Common myeloid progenitor, CD34-positive (primary cell): ENCODE measurements around the gene ATOH1.

Experiments used
- CTCF ChIA-PET: fragments of 350-600 bp; sonication (Branson Sonifier 250); formaldehyde crosslinking; loops from one replicate; lab custom pipeline; 2021; ENCODE audit warnings: antibody characterized with exemption; lab: Charles Lee
- POLR2A ChIA-PET: fragments of 350-600 bp; sonication (Branson Sonifier 250); formaldehyde crosslinking; loops from one replicate; lab custom pipeline; 2021; ENCODE audit warnings: antibody characterized with exemption; lab: Charles Lee
- DNase-seq, 3 donors: peaks; one replicate each; pipeline versions ENCODE4 v3.0.0 to v3.0.0-alpha.2; 2013
- H3K27ac ChIP-seq, 2 experiments: 1 replicate in 1 of 2; 2 replicates in 1 of 2; pipeline ENCODE4 v1.7.0; 2013; ENCODE audit warnings: inconsistent platforms in 2 of 2, low read length in 2 of 2, mild to moderate bottlenecking in 2 of 2, low read depth in 1 of 2, moderate library complexity in 1 of 2; ENCODE audit not compliant: severe bottlenecking in 2 of 2, insufficient read depth in 1 of 2, poor library complexity in 1 of 2
- H3K27me3 ChIP-seq, 5 experiments: replicated peaks in 2 of 5; 1 replicate in 3 of 5; 2 replicates in 2 of 5; pipeline versions ENCODE4 v1.6.1 to v1.7.0; 2013; ENCODE audit warnings: low read length in 4 of 5, mild to moderate bottlenecking in 2 of 5, moderate library complexity in 2 of 5, inconsistent platforms in 1 of 5; ENCODE audit not compliant: insufficient read depth in 5 of 5, control insufficient read depth in 4 of 5
- H3K36me3 ChIP-seq, 4 experiments: 1 replicate in 2 of 4; 2 replicates in 2 of 4; pipeline versions ENCODE4 v1.6.1 to v1.7.0; 2013; ENCODE audit warnings: low read length in 3 of 4, control low read depth in 1 of 4, mild to moderate bottlenecking in 1 of 4; ENCODE audit not compliant: control insufficient read depth in 4 of 4, insufficient read depth in 4 of 4
- H3K4me1 ChIP-seq, 4 experiments: 1 replicate in 3 of 4; 2 replicates in 1 of 4; pipeline versions ENCODE4 v1.6.1 to v1.7.1; 2013; ENCODE audit warnings: low read length in 3 of 4, mild to moderate bottlenecking in 3 of 4, control low read depth in 1 of 4, inconsistent platforms in 1 of 4, moderate library complexity in 1 of 4; ENCODE audit not compliant: control insufficient read depth in 4 of 4, insufficient read depth in 4 of 4; ENCODE audit errors: control extremely low read depth in 1 of 4
- H3K4me3 ChIP-seq, 7 experiments: 1 replicate in 4 of 7; 2 replicates in 3 of 7; pipeline versions ENCODE4 v1.5.1 to v1.7.0; 2013; ENCODE audit warnings: mild to moderate bottlenecking in 7 of 7, low read length in 6 of 7, moderate library complexity in 6 of 7, inconsistent platforms in 2 of 7, low read depth in 2 of 7, control low read depth in 1 of 7; ENCODE audit not compliant: insufficient read depth in 4 of 7, control insufficient read depth in 1 of 7; ENCODE audit errors: extremely low read depth in 1 of 7
- H3K9me3 ChIP-seq, 5 experiments: 1 replicate in 4 of 5; 2 replicates in 1 of 5; pipeline versions ENCODE4 v1.6.1 to v1.7.1; 2013; ENCODE audit warnings: low read length in 4 of 5, mild to moderate bottlenecking in 2 of 5, inconsistent platforms in 1 of 5, low read depth in 1 of 5, moderate library complexity in 1 of 5; ENCODE audit not compliant: control insufficient read depth in 4 of 5, insufficient read depth in 2 of 5; ENCODE audit errors: control extremely low read depth in 1 of 5
- WGBS: methylation state at CpG from one replicate; pipeline ENCODE4 v1.1.5; 2013; ENCODE audit not compliant: insufficient coverage; 5-methylcytosine and 5-hydroxymethylcytosine counted together

ATOH1 gene

GRCh38 chr4:93855926-93856325 is 27.4 kb downstream of the ATOH1 start:
- H3K36me3 ChIP-seq, result no peaks in the 10 kb centered on the region
- no peaks in the 10 kb centered on the region for H3K27me3 ChIP-seq
- no peak overlapping the region for H3K27ac ChIP-seq
- H3K9me3 ChIP-seq, result peaks cover 0 to 3% (median 0%) of the 10 kb centered on the region in 5 experiments
- WGBS, result no CpG with 5 or more reads among the region's 1 CpG
- ChIA-PET CTCF (no interaction called here), POLR2A (no interaction called here)
- no peak overlapping the region for H3K4me3 ChIP-seq
- DNase-seq, result no peak
- H3K4me1 ChIP-seq, result no peaks in the 10 kb centered on the region

- 100% methylated on average over 2 of the region's 2 CpGs for WGBS
- CTCF ChIA-PET, result no interaction called here
- Histone ChIP-seq H3K4me1 (no peaks in the 10 kb centered on the region), H3K9me3 (no peaks in the 10 kb centered on the region), H3K27ac (no peak overlapping the region), H3K36me3 (no peaks in the 10 kb centered on the region), H3K27me3 (no peaks in the 10 kb centered on the region), H3K4me3 (no peak overlapping the region)
- DNase-seq, result no peak
- POLR2A ChIA-PET, result no interaction called here
These were observed 37.1 kb downstream of the ATOH1 start for GRCh38 chr4:93865650-93866049.

- H3K9me3 ChIP-seq, result no peaks in the 10 kb centered on the region
- H3K4me3 ChIP-seq, result no peak overlapping the region
- H3K4me1 ChIP-seq, result no peaks in the 10 kb centered on the region
- no peak for DNase-seq
- ChIA-PET POLR2A (no interaction called here), CTCF (no interaction called here)
- H3K27ac ChIP-seq, result no peak overlapping the region
- 96% methylated on average over 7 of the region's 7 CpGs for WGBS
- H3K36me3 ChIP-seq, result no peaks in the 10 kb centered on the region
- no peaks in the 10 kb centered on the region for H3K27me3 ChIP-seq
These were observed 39.0 kb downstream of the ATOH1 start for GRCh38 chr4:93867416-93868001.

GRCh38 chr4:93870876-93871458 is 42.4 kb downstream of the ATOH1 start:
- whole genome bisulfite sequencing, result 100% methylated on average over 4 of the region's 6 CpGs
- CTCF ChIA-PET, result no interaction called here
- H3K4me3 ChIP-seq, result no peak overlapping the region
- no peaks in the 10 kb centered on the region for H3K36me3 ChIP-seq
- POLR2A ChIA-PET, result no interaction called here
- no peak for DNase-seq
- H3K4me1 ChIP-seq, result no peaks in the 10 kb centered on the region
- H3K27ac ChIP-seq, result no peak overlapping the region
- H3K9me3 ChIP-seq, result no peaks in the 10 kb centered on the region
- H3K27me3 ChIP-seq, result no peaks in the 10 kb centered on the region

- Histone ChIP-seq H3K4me3 (no peak overlapping the region), H3K9me3 (no peaks in the 10 kb centered on the region), H3K4me1 (no peaks in the 10 kb centered on the region), H3K36me3 (no peaks in the 10 kb centered on the region), H3K27me3 (peaks cover 0 to 2% (median 0%) of the 10 kb centered on the region in 5 experiments), H3K27ac (no peak overlapping the region)
- CTCF ChIA-PET, result no interaction called here
- DNase-seq, result no peak
- 100% methylated on average over 1 of the region's 1 CpG for whole genome bisulfite sequencing
- POLR2A ChIA-PET, result no interaction called here
These were observed 48.2 kb downstream of the ATOH1 start for GRCh38 chr4:93876754-93877153.

- H3K36me3 ChIP-seq, result no peaks in the 10 kb centered on the region
- ChIA-PET CTCF (no interaction called here), POLR2A (no interaction called here)
- no peaks in the 10 kb centered on the region for H3K9me3 ChIP-seq
- DNase-seq, result no peak
- H3K4me1 ChIP-seq, result no peaks in the 10 kb centered on the region
- H3K4me3 ChIP-seq, result no peak overlapping the region
- no peak overlapping the region for H3K27ac ChIP-seq
- WGBS, result 83% methylated on average over 1 of the region's 1 CpG
- H3K27me3 ChIP-seq, result peaks cover 0 to 2% (median 0%) of the 10 kb centered on the region in 5 experiments
These were observed 50.0 kb downstream of the ATOH1 start for GRCh38 chr4:93878566-93878965.

- DNase-seq, result no peak
- peaks cover 0 to 2% (median 0%) of the 10 kb centered on the region in 5 experiments for H3K27me3 ChIP-seq
- H3K4me1 ChIP-seq, result no peaks in the 10 kb centered on the region
- no peaks in the 10 kb centered on the region for H3K36me3 ChIP-seq
- no peak overlapping the region for H3K4me3 ChIP-seq
- CTCF ChIA-PET, result no interaction called here
- H3K9me3 ChIP-seq, result no peaks in the 10 kb centered on the region
- POLR2A ChIA-PET, result no interaction called here
- 100% methylated on average over 3 of the region's 4 CpGs for WGBS
- no peak overlapping the region for H3K27ac ChIP-seq
These were observed 51.4 kb downstream of the ATOH1 start for GRCh38 chr4:93879919-93880318.
